Medulla oblongata (tissue), 1 donor: ENCODE measurements around the gene LENG8.
"Not testable (repeated sequence)": the region's sequence is repeated elsewhere in the genome, so short reads cannot be mapped to it uniquely, and the experiment has no call there.

Source experiments
- DNase-seq: peaks from one replicate; pipeline ENCODE4 v3.0.0-alpha.2; 2015; ENCODE audit errors: extremely low spot score

LENG8 gene

GRCh38 chr19:54478677-54479266 is 29.8 kb downstream of the LENG8 start:
- peak; percentile 67 for DNase-seq

- no peak for DNase-seq
These were observed 31.1 kb downstream of the LENG8 start for GRCh38 chr19:54480051-54480450.

- DNase-seq, result peak; percentile 76
These were observed 32.4 kb downstream of the LENG8 start for GRCh38 chr19:54481326-54481930.

GRCh38 chr19:54482889-54483288 is 33.9 kb downstream of the LENG8 start:
- DNase-seq, result no peak

GRCh38 chr19:54484451-54484850 is 35.5 kb downstream of the LENG8 start:
- no peak for DNase-seq

GRCh38 chr19:54485851-54486250 is 36.9 kb downstream of the LENG8 start:
- no peak for DNase-seq

- no peak for DNase-seq
These were observed 40.3 kb downstream of the LENG8 start for GRCh38 chr19:54489341-54489740.

- no peak for DNase-seq
These were observed 40.8 kb downstream of the LENG8 start for GRCh38 chr19:54489766-54490165.

- DNase-seq, result no peak
These were observed 43.6 kb downstream of the LENG8 start for GRCh38 chr19:54492568-54492967.

GRCh38 chr19:54493056-54493455 is 44.1 kb downstream of the LENG8 start:
- not testable (repeated sequence) for DNase-seq

- no peak for DNase-seq
These were observed 45.1 kb downstream of the LENG8 start for GRCh38 chr19:54493967-54494585.

GRCh38 chr19:54495284-54495683 is 46.3 kb downstream of the LENG8 start:
- not testable (repeated sequence) for DNase-seq

- not testable (repeated sequence) for DNase-seq
These were observed 48.9 kb downstream of the LENG8 start for GRCh38 chr19:54497747-54498450.

- DNase-seq, result not testable (repeated sequence)
These were observed 49.4 kb downstream of the LENG8 start for GRCh38 chr19:54498451-54498772.

GRCh38 chr19:54502518-54503048 is 53.6 kb downstream of the LENG8 start, which contains the start of gene LAIR2:
LAIR2 (plus strand) TSS chr19:54502831; CDS start chr19:54502919, 88 bp downstream.
- no peak for DNase-seq

GRCh38 chr19:54505542-54505941 is 56.5 kb downstream of the LENG8 start:
- not testable (repeated sequence) for DNase-seq

GRCh38 chr19:54506079-54506478 is 57.1 kb downstream of the LENG8 start:
- DNase-seq, result no peak

GRCh38 chr19:54507038-54507717 is 58.2 kb downstream of the LENG8 start:
- DNase-seq, result not testable (repeated sequence)

GRCh38 chr19:54507824-54508223 is 58.8 kb downstream of the LENG8 start:
- no peak for DNase-seq

GRCh38 chr19:54508487-54508886 is 59.5 kb downstream of the LENG8 start:
- not testable (repeated sequence) for DNase-seq

GRCh38 chr19:54509200-54509940 is 60.4 kb downstream of the LENG8 start:
- DNase-seq, result not testable (repeated sequence)
